Fibroblast of lung (primary cell): ENCODE results near the gene VEPH1. TPM values are rescaled to one million over a fixed set of nuclear protein-coding genes. Genes with fewer than 3 reads are reported as not detected.

ENCODE experiments used
- DNase-seq, 2 donors: peaks; one replicate each; pipeline versions ENCODE4 v3.0.0 to v3.0.0-alpha.2; 2010; ENCODE audit warnings: low read depth in 2 of 2
- H2AFZ ChIP-seq: 2 replicates; pipeline ENCODE4 v1.5.1; 2012; ENCODE audit warnings: low read length, control low read depth, inconsistent platforms
- H3K27ac ChIP-seq: 2 replicates; pipeline ENCODE4 v1.5.1; 2011; ENCODE audit warnings: low read length, control low read depth; ENCODE audit not compliant: insufficient read depth
- H3K27me3 ChIP-seq: 2 replicates; pipeline ENCODE4 v1.5.1; 2011; ENCODE audit warnings: mild to moderate bottlenecking, low read length; ENCODE audit not compliant: control insufficient read depth, insufficient read depth
- H3K36me3 ChIP-seq: 2 replicates; pipeline ENCODE4 v1.5.1; 2011; ENCODE audit warnings: low read length; ENCODE audit not compliant: control insufficient read depth, insufficient read depth
- H3K4me1 ChIP-seq: 2 replicates; pipeline ENCODE4 v1.5.1; 2011; ENCODE audit warnings: low read length; ENCODE audit not compliant: control insufficient read depth, insufficient read depth; ENCODE audit errors: extremely low read depth
- H3K4me2 ChIP-seq: 2 replicates; pipeline ENCODE4 v1.5.1; 2011; ENCODE audit warnings: low read length, control low read depth; ENCODE audit not compliant: insufficient read depth; ENCODE audit errors: extremely low read depth
- H3K4me3 ChIP-seq, 4 experiments: fragments of 200-600 bp in 1 of 4; sonication (generic) in 1 of 4; replicated peaks in 1 of 4; 2 replicates each; pipeline ENCODE4 v1.5.1; 2011 to 2016; ENCODE audit warnings: low read length in 4 of 4, low read depth in 3 of 4, mild to moderate bottlenecking in 3 of 4, control low read depth in 2 of 4, inconsistent platforms in 1 of 4, mixed read lengths in 1 of 4; ENCODE audit not compliant: insufficient read depth in 1 of 4; ENCODE audit errors: control extremely low read depth in 1 of 4
- H3K79me2 ChIP-seq: 2 replicates; pipeline ENCODE4 v1.5.1; 2012; ENCODE audit warnings: mild to moderate bottlenecking, low read length, inconsistent platforms; ENCODE audit not compliant: control insufficient read depth, insufficient read depth
- H3K9ac ChIP-seq: 2 replicates; pipeline ENCODE4 v1.5.1; 2011; ENCODE audit warnings: mild to moderate bottlenecking, low read length, control low read depth; ENCODE audit not compliant: insufficient read depth
- H3K9me3 ChIP-seq: 2 replicates; pipeline ENCODE4 v1.5.1; 2012; ENCODE audit warnings: low read depth, low read length; ENCODE audit not compliant: control insufficient read depth, insufficient read depth
- H4K20me1 ChIP-seq: 2 replicates; pipeline ENCODE4 v1.5.1; 2011; ENCODE audit warnings: low read length; ENCODE audit not compliant: control insufficient read depth, insufficient read depth; ENCODE audit errors: extremely low read depth
- CTCF ChIP-seq, 2 donors: IDR thresholded peaks in 1 of 2; conservative IDR thresholded peaks in 1 of 2; 1 replicate in 1 of 2; 2 replicates in 1 of 2; pipeline ENCODE4 v1.5.1; 2011 to 2012; ENCODE audit warnings: low read length in 2 of 2, control low read depth in 1 of 2, inconsistent platforms in 1 of 2, low read depth in 1 of 2, mild to moderate bottlenecking in 1 of 2
- EZH2 ChIP-seq: IDR thresholded peaks from 2 replicates; pipeline ENCODE4 v1.5.1; 2012; ENCODE audit warnings: low read length, control low read depth, mild to moderate bottlenecking; ENCODE audit errors: missing control alignments
- polyA plus RNA-seq, 2 donors: library from polyadenylated mRNA; depleted of rRNA in 1 of 2; stranded (reverse) in 1 of 2; unstranded in 1 of 2; fragments of >200 nt; gene quantifications; 2 replicates each; pipeline ENCODE4 v1.2.1, GENCODE V29; 2011 to 2012; ENCODE audit warnings: missing spikeins in 1 of 2
- total RNA-seq: library from RNA; depleted of rRNA; stranded (reverse); fragments of >200 nt; gene quantifications from 2 replicates; pipeline ENCODE4 v1.2.1, GENCODE V29; 2014

The VEPH1 gene
- total and polyA plus RNA-seq, 2 donors (not counting 1 experiment from before 2014, with no cell fraction given): 13.1 to 34.7 TPM

GRCh38 chr3:157368171-157368570 lies 135.0 kb downstream of the VEPH1 start:
- TF ChIP-seq EZH2 (no peak), CTCF (conservative IDR thresholded peaks at IDR 0.05 in 1 of 2, IDR thresholded peaks at IDR 0.05 in 1 of 2; ENCODE audit: low read depth in 1 of 2, low read length in 2 of 2) (no peak)
- no peak for DNase-seq
- H3K4me2 ChIP-seq: no peak overlapping the region

GRCh38 chr3:157363393-157363792 lies 139.8 kb downstream of the VEPH1 start:
- H3K79me2 ChIP-seq: no peaks in the 10 kb centered on the region
- no peaks in the 10 kb centered on the region for H4K20me1 ChIP-seq
- no peaks in the 10 kb centered on the region for H3K27me3 ChIP-seq
- peak overlapping the region; percentile 65 for H3K4me2 ChIP-seq
- H3K4me3 ChIP-seq: peak overlapping the region in 1 of 4 experiments; percentile 32
- DNase-seq: peak in 1 of 2 donors; percentile 51
- no peaks in the 10 kb centered on the region for H3K36me3 ChIP-seq
- no peak overlapping the region for H3K27ac ChIP-seq
- peak overlapping the region; percentile 44 for H2AFZ ChIP-seq
- peaks cover 2% of the 10 kb centered on the region for H3K4me1 ChIP-seq
- TF ChIP-seq EZH2 (no peak), CTCF (conservative IDR thresholded peaks at IDR 0.05 in 1 of 2, IDR thresholded peaks at IDR 0.05 in 1 of 2; ENCODE audit: low read depth in 1 of 2, low read length in 2 of 2) (no peak)
- H3K9me3 ChIP-seq: no peaks in the 10 kb centered on the region
- no peak overlapping the region for H3K9ac ChIP-seq

More at GRCh38 chr3:157368171-157368570, 135.0 kb downstream of the VEPH1 start:
- Histone ChIP-seq H3K79me2 (no peaks in the 10 kb centered on the region), H3K9me3 (no peaks in the 10 kb centered on the region), H3K36me3 (no peaks in the 10 kb centered on the region), H2AFZ (no peak overlapping the region), H3K27me3 (no peaks in the 10 kb centered on the region), H4K20me1 (no peaks in the 10 kb centered on the region), H3K9ac (no peak overlapping the region), H3K4me1 (no peaks in the 10 kb centered on the region), H3K27ac (no peak overlapping the region), H3K4me3 (no peak overlapping the region)

- Histone ChIP-seq H3K9ac (no peak overlapping the region), H3K27me3 (no peaks in the 10 kb centered on the region), H2AFZ (no peak overlapping the region), H3K4me1 (peaks cover 2% of the 10 kb centered on the region), H3K9me3 (no peaks in the 10 kb centered on the region), H3K36me3 (no peaks in the 10 kb centered on the region), H3K27ac (no peak overlapping the region), H4K20me1 (no peaks in the 10 kb centered on the region), H3K4me3 (no peak overlapping the region), H3K79me2 (no peaks in the 10 kb centered on the region), H3K4me2 (no peak overlapping the region)
- TF ChIP-seq EZH2 (no peak), CTCF (conservative IDR thresholded peaks at IDR 0.05 in 1 of 2, IDR thresholded peaks at IDR 0.05 in 1 of 2; ENCODE audit: low read depth in 1 of 2, low read length in 2 of 2) (no peak)
- no peak for DNase-seq
Observed at GRCh38 chr3:157362348-157362747, 140.9 kb downstream of the VEPH1 start.
